GM18499 (cell line): ENCODE measurements around the gene ZNF516.

ENCODE experiments used
- ATAC-seq: cut with Tn5 transposase; IDR thresholded peaks from one replicate; pipeline ENCODE4 v1.9.1; 2021; ENCODE audit warnings: moderate number of reproducible peaks; ENCODE audit not compliant: insufficient read depth, unreplicated experiment

ZNF516 gene

DNA sequence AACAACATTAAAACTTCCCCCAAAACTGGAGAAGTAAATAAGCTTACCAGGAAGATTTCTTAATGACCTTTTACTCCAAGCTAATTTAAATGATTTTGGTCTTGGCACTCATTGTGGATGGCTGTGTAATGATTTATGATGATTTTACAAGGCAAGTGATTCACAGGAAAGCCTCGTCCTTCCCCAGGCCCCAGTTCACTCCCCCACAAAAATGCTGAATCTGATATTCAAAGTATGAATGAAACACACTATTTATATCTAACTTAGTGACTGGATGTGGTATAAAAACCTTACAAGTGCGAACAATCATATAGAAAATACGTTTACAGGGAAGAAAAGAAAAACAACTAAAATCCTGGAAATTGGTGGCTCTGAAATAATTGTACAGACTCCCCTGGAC lies 49.8 kb downstream of the ZNF516 start:
- ATAC-seq, result no peak

GRCh38 chr18:76444446-76445105 lies 50.5 kb downstream of the ZNF516 start:
- no peak for ATAC-seq

GRCh38 chr18:76443519-76444445 lies 51.3 kb downstream of the ZNF516 start:
- ATAC-seq, result no peak

GRCh38 chr18:76442413-76443171 lies 52.5 kb downstream of the ZNF516 start:
- no peak for ATAC-seq

GRCh38 chr18:76441668-76442412 lies 53.2 kb downstream of the ZNF516 start:
- ATAC-seq, result no peak

GRCh38 chr18:76441002-76441667 lies 53.9 kb downstream of the ZNF516 start:
- ATAC-seq, result no peak

- no peak for ATAC-seq
Measured at GRCh38 chr18:76437910-76438309, 57.1 kb downstream of the ZNF516 start.

GRCh38 chr18:76437011-76437410 lies 58.0 kb downstream of the ZNF516 start:
- ATAC-seq, result no peak

- no peak for ATAC-seq
Measured at GRCh38 chr18:76436342-76436741, 58.7 kb downstream of the ZNF516 start.

DNA sequence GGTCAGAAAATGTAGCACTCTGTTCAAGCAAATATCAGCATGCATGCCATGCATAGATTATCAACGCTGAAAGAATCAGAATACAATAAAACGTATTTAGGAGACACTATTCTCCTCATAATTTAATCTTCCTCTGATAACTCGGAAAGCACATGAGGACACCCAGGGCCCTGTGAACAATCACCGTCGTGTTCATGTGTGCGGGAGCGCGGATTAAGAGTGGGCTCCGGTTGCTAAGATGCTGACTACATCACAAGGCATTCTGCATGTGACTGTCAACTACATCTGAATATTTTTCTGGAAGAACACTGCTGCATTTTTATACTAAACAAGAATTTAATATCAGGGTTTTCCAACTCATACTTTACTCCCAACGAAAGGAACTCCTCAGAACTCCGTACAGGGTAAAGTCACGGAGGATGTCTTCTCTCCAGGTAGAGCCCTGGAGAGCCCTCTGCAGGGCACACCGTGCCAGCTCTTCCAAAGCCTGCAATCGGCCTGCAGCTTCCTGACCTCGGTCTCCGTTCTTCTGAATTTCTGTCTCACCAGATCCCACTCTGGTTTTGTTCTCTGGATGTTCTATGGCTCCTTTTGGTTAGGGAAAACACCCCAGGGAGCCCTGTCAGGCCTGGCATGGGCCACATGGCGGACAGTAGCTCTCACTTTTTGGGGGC lies 59.6 kb downstream of the ZNF516 start:
- ATAC-seq, result no peak

- no peak for ATAC-seq
Measured at GRCh38 chr18:76434452-76434851, 60.6 kb downstream of the ZNF516 start.

DNA sequence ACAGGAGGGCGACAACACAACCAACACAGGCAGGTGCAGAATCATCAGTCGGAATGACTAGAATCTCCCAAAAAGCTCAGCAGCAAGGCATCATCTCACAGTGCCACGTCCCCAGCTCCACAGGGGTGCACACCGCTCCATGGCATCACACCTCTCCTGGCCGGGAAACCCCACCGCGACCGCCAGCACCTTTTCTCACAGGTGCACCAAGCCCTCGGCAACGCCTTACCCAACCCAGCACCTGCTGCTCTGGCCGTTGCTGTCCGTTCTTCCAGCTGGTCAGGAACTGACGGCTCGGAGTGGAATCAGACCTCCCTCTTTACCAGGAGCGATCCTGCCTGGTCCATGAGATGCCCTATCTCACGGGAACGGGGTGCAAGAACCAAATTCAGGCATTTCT lies 61.3 kb downstream of the ZNF516 start:
- ATAC-seq, result no peak

GRCh38 chr18:76432970-76433767 lies 61.9 kb downstream of the ZNF516 start:
- ATAC-seq, result no peak

- no peak for ATAC-seq
Measured at GRCh38 chr18:76432274-76432755, 62.7 kb downstream of the ZNF516 start.

GRCh38 chr18:76431437-76432273 lies 63.4 kb downstream of the ZNF516 start:
- ATAC-seq, result no peak

DNA sequence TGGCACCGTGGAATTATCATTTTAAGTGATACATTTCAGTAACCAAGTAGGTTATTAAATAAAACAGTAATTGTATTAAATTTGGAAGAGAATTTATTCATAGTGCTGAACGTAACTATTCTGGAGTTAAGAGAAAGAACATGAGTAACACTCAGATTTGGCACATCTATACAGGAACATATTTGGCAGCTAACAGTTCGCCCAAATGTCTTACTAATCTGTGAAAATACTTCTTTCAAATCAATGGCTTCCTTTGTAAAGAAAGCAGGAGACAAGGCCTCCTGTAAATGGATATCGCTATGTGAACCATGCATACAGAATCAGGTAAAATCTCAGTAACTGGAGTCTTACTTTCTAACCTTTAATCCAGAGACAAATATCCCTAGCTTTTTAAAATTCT lies 64.4 kb downstream of the ZNF516 start:
- no peak for ATAC-seq
